Right lobe of liver (tissue), 6 donors: ENCODE measurements around the gene TRAPPC6A. TPM values are rescaled to one million over a fixed set of nuclear protein-coding genes. Genes with fewer than 3 reads are reported as not detected.

Experiments used
- ATAC-seq, 4 donors: fragments of 200-7000 bp; cut with Tn5 transposase; one replicate each; pipeline ENCODE4 v1.9.1; 2020; ENCODE audit warnings: mild to moderate bottlenecking in 4 of 4, moderate library complexity in 4 of 4
- DNase-seq, 3 donors: peaks; one replicate each; pipeline ENCODE4 v3.0.0-alpha.2; 2020
- H3K27ac ChIP-seq, 3 donors: fragments of 200-600 bp; one replicate each; pipeline ENCODE4 v1.8.0; 2022
- H3K27me3 ChIP-seq, 2 donors: fragments of 200-600 bp; one replicate each; pipeline ENCODE4 v1.8.0; 2022
- H3K36me3 ChIP-seq, 4 donors: fragments of 200-600 bp; sonication (generic) in 1 of 4; one replicate each; pipeline versions ENCODE4 v1.5.1 to v1.8.0; 2017 to 2022; ENCODE audit warnings: control low read depth in 1 of 4
- H3K4me1 ChIP-seq, 4 donors: fragments of 200-600 bp; sonication (generic) in 1 of 4; one replicate each; pipeline versions ENCODE4 v1.5.1 to v1.8.0; 2017 to 2022; ENCODE audit warnings: control low read depth in 1 of 4
- H3K4me3 ChIP-seq, 3 donors: fragments of 200-600 bp; one replicate each; pipeline ENCODE4 v1.8.0; 2022
- H3K9me3 ChIP-seq, 4 donors: fragments of 200-600 bp; sonication (generic) in 1 of 4; one replicate each; pipeline versions ENCODE4 v1.5.1 to v1.8.0; 2017 to 2022; ENCODE audit warnings: control low read depth in 1 of 4
- POLR2A ChIP-seq: fragments of 450-650 bp; IDR thresholded peaks from one replicate; pipeline ENCODE4 v1.6.1; 2017; ENCODE audit warnings: antibody characterized with exemption, mild to moderate bottlenecking
- WGBS: methylation state at CpG from one replicate; pipeline ENCODE4 v1.1.6; 2018; ENCODE audit warnings: low coverage, low lambda C conversion rate; ENCODE audit not compliant: insufficient coverage; ENCODE audit errors: missing lambda C conversion rate; 5-methylcytosine and 5-hydroxymethylcytosine counted together
- intact Hi-C, 2 donors: fragments of 100-400 bp; cut with DNase I; formaldehyde crosslinking; loops; one replicate each; pipeline versions ENCODE4 v1.11.2 to v1.14.1; 2022
- total RNA-seq, 6 experiments: library from RNA; depleted of rRNA in 2 of 6; stranded (reverse); fragments of >200 nt in 2 of 6; fragmentation: NEBNext Ultra II Directional in 3 of 6; extraction: Animal tissue kit (Norgen Biotek cat#: 25700) in 3 of 6; gene quantifications; one replicate each; pipeline versions ENCODE4 v1.1.0 to v1.2.4, GENCODE V29; 2016 to 2023
- TF ChIP-seq, protein P1 (sequence below), 4 donors: fragments of 200-600 bp in 3 of 4; fragments of 450-650 bp in 1 of 4; IDR thresholded peaks; one replicate each; pipeline versions ENCODE4 v1.5.1 to v1.8.0; 2016 to 2022; ENCODE audit warnings: antibody characterized with exemption in 4 of 4, mild to moderate bottlenecking in 2 of 4
- donor health status: DM: no; HTN: yes; CAD: no.
- donor health status: DM: no; HTN: no; CAD: no.
- donor health status: DM: no; HTN: no; CAD: no.
- donor health status: DM: no; HTN: yes; CAD: no.
- donor health status: DM: no; HTN: yes; CAD: no.

Gene TRAPPC6A
- total RNA-seq, 6 experiments from 2014 or later: 13.1 to 33.3 (median 23.7) TPM

DNA sequence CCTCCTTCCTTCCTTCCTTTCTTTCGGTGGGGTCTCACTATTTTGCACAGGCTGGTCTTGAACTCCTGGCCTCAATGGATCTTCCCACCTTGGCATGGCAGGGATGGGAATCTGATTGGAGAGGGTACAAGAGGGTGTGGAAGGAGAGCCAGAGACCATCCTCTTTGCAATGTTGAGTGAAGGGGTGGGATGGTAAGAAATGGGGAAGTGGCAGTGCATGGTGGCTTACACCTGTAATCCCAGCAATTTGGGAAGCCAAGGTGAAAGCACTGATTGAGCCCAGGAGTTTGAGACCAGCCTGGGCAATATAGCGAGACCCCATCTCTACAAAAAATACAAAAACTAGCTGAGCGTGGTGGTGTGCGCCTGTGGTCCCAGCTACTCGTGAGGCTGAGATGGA, 6.1 kb upstream of the TRAPPC6A start:
- Histone ChIP-seq H3K9me3 (no peaks in the 10 kb centered on the region), H3K27ac (no peak overlapping the region), H3K36me3 (no peaks in the 10 kb centered on the region), H3K4me1 (peaks cover 0 to 22% (median 6%) of the 10 kb centered on the region in 4 donors), H3K4me3 (no peak overlapping the region), H3K27me3 (no peaks in the 10 kb centered on the region)
- ATAC-seq (no peak), DNase-seq (no peak)
- TF ChIP-seq, protein P1, sequence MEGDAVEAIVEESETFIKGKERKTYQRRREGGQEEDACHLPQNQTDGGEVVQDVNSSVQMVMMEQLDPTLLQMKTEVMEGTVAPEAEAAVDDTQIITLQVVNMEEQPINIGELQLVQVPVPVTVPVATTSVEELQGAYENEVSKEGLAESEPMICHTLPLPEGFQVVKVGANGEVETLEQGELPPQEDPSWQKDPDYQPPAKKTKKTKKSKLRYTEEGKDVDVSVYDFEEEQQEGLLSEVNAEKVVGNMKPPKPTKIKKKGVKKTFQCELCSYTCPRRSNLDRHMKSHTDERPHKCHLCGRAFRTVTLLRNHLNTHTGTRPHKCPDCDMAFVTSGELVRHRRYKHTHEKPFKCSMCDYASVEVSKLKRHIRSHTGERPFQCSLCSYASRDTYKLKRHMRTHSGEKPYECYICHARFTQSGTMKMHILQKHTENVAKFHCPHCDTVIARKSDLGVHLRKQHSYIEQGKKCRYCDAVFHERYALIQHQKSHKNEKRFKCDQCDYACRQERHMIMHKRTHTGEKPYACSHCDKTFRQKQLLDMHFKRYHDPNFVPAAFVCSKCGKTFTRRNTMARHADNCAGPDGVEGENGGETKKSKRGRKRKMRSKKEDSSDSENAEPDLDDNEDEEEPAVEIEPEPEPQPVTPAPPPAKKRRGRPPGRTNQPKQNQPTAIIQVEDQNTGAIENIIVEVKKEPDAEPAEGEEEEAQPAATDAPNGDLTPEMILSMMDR (IDR thresholded peaks at IDR 0.05): no peak
- no peak for TF ChIP-seq POLR2A
- intact Hi-C loops: no loop called here
- WGBS: 92% methylated on average over 2 of the region's 5 CpGs

DNA sequence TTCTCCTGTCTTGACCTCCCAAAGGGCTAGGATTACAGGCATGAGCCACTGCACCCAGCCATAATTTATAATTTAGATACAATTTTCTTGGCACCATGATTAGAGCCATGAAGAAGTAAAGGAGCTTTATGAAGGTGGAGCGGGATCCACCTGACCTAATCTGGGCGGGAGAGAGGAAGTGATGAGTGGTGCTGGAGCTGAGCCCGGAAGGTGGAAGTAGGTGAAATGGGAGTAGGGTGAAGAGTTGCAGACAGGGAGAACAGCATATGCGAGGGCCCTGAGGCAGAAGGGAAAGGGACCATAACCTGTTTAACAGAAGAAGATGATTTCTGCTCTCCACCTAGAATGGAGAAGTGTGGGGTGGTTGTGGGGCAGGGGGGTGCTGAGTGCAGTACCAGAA, 4.7 kb upstream of the TRAPPC6A start:
- no peaks in the 10 kb centered on the region for H3K36me3 ChIP-seq
- no peak overlapping the region for H3K27ac ChIP-seq
- H3K4me3 ChIP-seq: no peak overlapping the region
- no peak for ATAC-seq
- WGBS: 73% methylated on average over 4 of the region's 4 CpGs
- intact Hi-C loops: no loop called here
- no peaks in the 10 kb centered on the region for H3K9me3 ChIP-seq
- no peak for DNase-seq
- H3K27me3 ChIP-seq: no peaks in the 10 kb centered on the region
- TF ChIP-seq POLR2A: no peak
- TF ChIP-seq, protein P1 (IDR thresholded peaks at IDR 0.05): no peak
- peaks cover 0 to 22% (median 6%) of the 10 kb centered on the region in 4 donors for H3K4me1 ChIP-seq

DNA sequence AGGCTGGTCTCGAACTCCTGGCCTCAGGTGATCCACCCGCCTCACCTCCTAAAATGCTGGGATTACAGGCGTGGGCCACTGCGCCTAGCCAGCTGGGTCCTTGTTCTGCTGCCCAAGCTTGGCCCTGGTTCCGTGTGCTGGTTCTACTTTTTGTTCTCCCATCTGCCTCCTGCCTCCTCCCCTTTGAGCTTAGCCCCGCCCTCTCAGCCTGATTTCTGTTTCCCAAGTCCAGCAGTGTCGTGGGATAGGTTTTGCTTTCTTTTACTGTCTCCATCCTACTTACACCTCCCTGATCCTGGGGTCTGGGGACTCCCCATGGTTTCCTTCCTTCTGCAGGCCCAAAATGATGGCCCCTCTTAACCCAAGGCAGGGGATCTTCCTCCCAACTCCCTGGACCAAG, 2.9 kb upstream of the TRAPPC6A start:
- H3K9me3 ChIP-seq: no peaks in the 10 kb centered on the region
- no peaks in the 10 kb centered on the region for H3K27me3 ChIP-seq
- DNase-seq: no peak
- no peaks in the 10 kb centered on the region for H3K36me3 ChIP-seq
- no peak for TF ChIP-seq POLR2A
- TF ChIP-seq, protein P1 (IDR thresholded peaks at IDR 0.05): no peak
- intact Hi-C loops: no loop called here
- ATAC-seq: no peak
- 57% methylated on average over 5 of the region's 7 CpGs for WGBS
- H3K4me1 ChIP-seq: peaks cover 0 to 31% (median 10%) of the 10 kb centered on the region in 4 donors
- no peak overlapping the region for H3K4me3 ChIP-seq
- no peak overlapping the region for H3K27ac ChIP-seq

DNA sequence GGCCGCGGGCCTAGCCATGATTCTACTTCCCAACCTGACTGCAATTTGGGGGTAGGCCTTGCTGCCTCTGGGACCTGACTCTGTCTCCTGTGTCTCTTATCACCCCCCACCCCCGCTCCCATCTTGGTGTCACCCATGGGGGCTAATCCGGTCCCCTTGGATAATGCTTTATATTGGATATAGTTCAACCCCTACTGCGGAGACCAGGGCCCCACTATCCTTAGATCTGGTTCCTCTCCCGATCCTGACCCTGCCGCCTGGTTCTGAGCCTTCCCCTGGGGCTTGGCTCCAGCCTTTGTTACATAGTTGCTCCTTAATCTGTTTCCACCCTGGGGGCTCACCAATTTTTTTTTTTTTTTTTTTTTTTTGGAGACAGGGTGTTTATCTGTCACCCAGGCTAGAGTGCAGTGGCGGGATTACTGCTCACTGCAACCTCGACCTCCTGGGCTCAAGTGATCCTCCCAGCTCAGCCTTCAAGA, 1.9 kb upstream of the TRAPPC6A start:
- TF ChIP-seq POLR2A: no peak
- TF ChIP-seq, protein P1 (IDR thresholded peaks at IDR 0.05): no peak
- H3K4me1 ChIP-seq: peaks cover 0 to 31% (median 10%) of the 10 kb centered on the region in 4 donors
- WGBS: 57% methylated on average over 6 of the region's 9 CpGs

More for the DNA sequence above, 1.9 kb upstream of the TRAPPC6A start:
- Histone ChIP-seq H3K27me3 (no peaks in the 10 kb centered on the region), H3K36me3 (no peaks in the 10 kb centered on the region), H3K9me3 (no peaks in the 10 kb centered on the region), H3K4me3 (peak overlapping the region; percentile 64 to 86 (median 84)), H3K27ac (peak overlapping the region in 1 of 3 donors; percentile 78)
- no peak for ATAC-seq
- intact Hi-C loops: no loop called here
- DNase-seq: no peak
